OCI-LY1 (cell line): ENCODE measurements around the gene ZNF605.
A peak's percentile ranks its signal among the peaks of the same experiment; 100 is the strongest.

Source experiments
- H2AFZ ChIP-seq: fragments of 200-600 bp; sonication (generic), shearing (Covaris generic); 2 replicates; pipeline ENCODE4 v1.6.0; 2014; ENCODE audit warnings: antibody characterized with exemption, mild to moderate bottlenecking, low read length
- H3F3A ChIP-seq: fragments of 200-600 bp; sonication (generic), shearing (Covaris generic); 2 replicates; pipeline ENCODE4 v1.6.0; 2014; ENCODE audit warnings: mild to moderate bottlenecking, antibody characterized with exemption, low read length, moderate library complexity; ENCODE audit not compliant: insufficient read depth
- H3K27ac ChIP-seq: fragments of 200-600 bp; sonication (generic); 2 replicates; pipeline ENCODE4 v1.5.1; 2014; ENCODE audit warnings: low read length, mixed run types, mild to moderate bottlenecking, low read depth; ENCODE audit not compliant: poor library complexity, severe bottlenecking
- H3K27me3 ChIP-seq: fragments of 200-600 bp; sonication (generic); 2 replicates; pipeline ENCODE4 v1.6.0; 2014; ENCODE audit warnings: antibody characterized with exemption, mild to moderate bottlenecking, low read length, moderate library complexity; ENCODE audit not compliant: insufficient read depth
- H3K36me3 ChIP-seq: fragments of 200-600 bp; sonication (generic); 2 replicates; pipeline ENCODE4 v1.6.1; 2014; ENCODE audit warnings: mild to moderate bottlenecking, antibody characterized with exemption, low read length, moderate library complexity, mixed read lengths; ENCODE audit not compliant: insufficient read depth
- H3K4me1 ChIP-seq: fragments of 200-600 bp; sonication (generic); 2 replicates; pipeline ENCODE4 v1.5.1; 2014; ENCODE audit warnings: mild to moderate bottlenecking, low read length, moderate library complexity; ENCODE audit not compliant: insufficient read depth, severe bottlenecking
- H3K4me2 ChIP-seq: fragments of 200-600 bp; sonication (generic), shearing (Covaris generic); 2 replicates; pipeline ENCODE4 v1.6.1; 2014; ENCODE audit warnings: low read length
- H3K4me3 ChIP-seq: fragments of 200-600 bp; sonication (generic); 2 replicates; pipeline ENCODE4 v1.5.1; 2014; ENCODE audit warnings: low read length, low read depth, mild to moderate bottlenecking, mixed read lengths; ENCODE audit not compliant: poor library complexity, severe bottlenecking
- H3K79me2 ChIP-seq: fragments of 200-600 bp; shearing (Covaris generic); 2 replicates; pipeline ENCODE4 v1.6.1; 2016; ENCODE audit warnings: mixed run types, low read length, mixed read lengths; ENCODE audit not compliant: insufficient read depth
- H3K9ac ChIP-seq: fragments of 200-600 bp; sonication (generic), shearing (Covaris generic); 2 replicates; pipeline ENCODE4 v1.6.1; 2014; ENCODE audit warnings: mild to moderate bottlenecking, low read length, mixed read lengths
- H3K9me2 ChIP-seq: fragments of 200-600 bp; sonication (generic), shearing (Covaris generic); 2 replicates; pipeline ENCODE4 v1.6.1; 2014; ENCODE audit warnings: low read depth, mild to moderate bottlenecking, low read length, mixed read lengths
- H3K9me3 ChIP-seq: fragments of 200-600 bp; shearing (Covaris generic); 2 replicates; pipeline ENCODE4 v1.6.1; 2014; ENCODE audit warnings: low read length, mixed read lengths
- H4K20me1 ChIP-seq: fragments of 200-600 bp; sonication (generic), shearing (Covaris generic); 2 replicates; pipeline ENCODE4 v1.6.0; 2016; ENCODE audit warnings: mild to moderate bottlenecking, low read length; ENCODE audit not compliant: insufficient read depth
- EZH2 ChIP-seq: fragments of 200-600 bp; sonication (generic), shearing (Covaris generic); IDR thresholded peaks from 2 replicates; pipeline ENCODE4 v1.8.0; 2017; ENCODE audit warnings: borderline replicate concordance, mixed run types, mild to moderate bottlenecking, antibody characterized with exemption, low read length, moderate library complexity, mixed read lengths
- TF ChIP-seq, protein P1 (sequence below): fragments of 200-600 bp; sonication (generic), shearing (Covaris generic); IDR thresholded peaks from 2 replicates; pipeline ENCODE4 v1.5.1; 2017; ENCODE audit warnings: mild to moderate bottlenecking, antibody characterized with exemption, low read length, moderate library complexity, mixed read lengths

ZNF605 gene

DNA sequence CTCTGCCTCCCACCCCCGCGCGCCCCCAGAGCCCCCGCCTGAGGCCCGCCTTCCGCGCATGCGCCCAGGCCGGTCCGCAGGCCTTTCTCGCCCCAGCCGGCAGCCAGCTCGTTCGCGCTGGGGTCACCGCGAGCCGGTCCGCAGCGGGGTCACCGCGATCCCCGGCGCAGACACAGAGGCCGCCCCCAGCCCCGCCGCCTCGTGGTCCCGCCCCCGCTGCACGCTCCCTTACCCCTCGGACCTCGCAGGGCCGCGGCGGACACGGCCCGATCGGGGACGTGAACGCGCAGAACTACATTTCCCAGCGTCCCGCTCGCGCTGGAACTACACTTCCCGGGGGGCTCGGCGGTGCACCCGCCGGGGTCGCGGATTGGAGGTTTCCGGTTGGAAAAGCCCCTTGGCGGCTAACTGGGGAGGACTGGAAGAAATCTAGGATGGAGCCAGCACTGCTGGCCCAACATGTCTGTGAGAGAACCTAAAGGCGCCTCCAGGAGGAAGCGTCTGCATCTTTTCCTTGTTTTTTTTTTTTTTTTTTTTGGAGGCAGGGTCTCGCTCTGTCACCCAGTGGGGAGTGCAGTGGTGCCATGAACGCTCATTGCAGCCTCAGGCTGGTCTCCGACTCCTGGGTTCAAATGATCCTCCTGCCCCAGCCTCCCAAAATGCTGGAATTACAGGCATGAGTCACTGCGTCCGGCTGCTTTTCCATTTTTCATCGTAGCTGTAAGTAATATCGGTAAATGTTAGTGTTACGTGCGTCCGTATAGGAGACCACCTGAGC is at the start of gene ZNF605:
Gene ZNF605, minus strand, starts transcription at position 296 of the 778 bp plus-strand sequence. CDS start 10,671 bp downstream, outside the sequence.
- Histone ChIP-seq H3K27ac (peak within 1 kb of the TSS; percentile 20), H3K9me3 (peaks cover 19% of the 10 kb centered on the region)
- TF ChIP-seq EZH2: no peak
- TF ChIP-seq, protein P1, sequence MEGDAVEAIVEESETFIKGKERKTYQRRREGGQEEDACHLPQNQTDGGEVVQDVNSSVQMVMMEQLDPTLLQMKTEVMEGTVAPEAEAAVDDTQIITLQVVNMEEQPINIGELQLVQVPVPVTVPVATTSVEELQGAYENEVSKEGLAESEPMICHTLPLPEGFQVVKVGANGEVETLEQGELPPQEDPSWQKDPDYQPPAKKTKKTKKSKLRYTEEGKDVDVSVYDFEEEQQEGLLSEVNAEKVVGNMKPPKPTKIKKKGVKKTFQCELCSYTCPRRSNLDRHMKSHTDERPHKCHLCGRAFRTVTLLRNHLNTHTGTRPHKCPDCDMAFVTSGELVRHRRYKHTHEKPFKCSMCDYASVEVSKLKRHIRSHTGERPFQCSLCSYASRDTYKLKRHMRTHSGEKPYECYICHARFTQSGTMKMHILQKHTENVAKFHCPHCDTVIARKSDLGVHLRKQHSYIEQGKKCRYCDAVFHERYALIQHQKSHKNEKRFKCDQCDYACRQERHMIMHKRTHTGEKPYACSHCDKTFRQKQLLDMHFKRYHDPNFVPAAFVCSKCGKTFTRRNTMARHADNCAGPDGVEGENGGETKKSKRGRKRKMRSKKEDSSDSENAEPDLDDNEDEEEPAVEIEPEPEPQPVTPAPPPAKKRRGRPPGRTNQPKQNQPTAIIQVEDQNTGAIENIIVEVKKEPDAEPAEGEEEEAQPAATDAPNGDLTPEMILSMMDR: no peak

DNA sequence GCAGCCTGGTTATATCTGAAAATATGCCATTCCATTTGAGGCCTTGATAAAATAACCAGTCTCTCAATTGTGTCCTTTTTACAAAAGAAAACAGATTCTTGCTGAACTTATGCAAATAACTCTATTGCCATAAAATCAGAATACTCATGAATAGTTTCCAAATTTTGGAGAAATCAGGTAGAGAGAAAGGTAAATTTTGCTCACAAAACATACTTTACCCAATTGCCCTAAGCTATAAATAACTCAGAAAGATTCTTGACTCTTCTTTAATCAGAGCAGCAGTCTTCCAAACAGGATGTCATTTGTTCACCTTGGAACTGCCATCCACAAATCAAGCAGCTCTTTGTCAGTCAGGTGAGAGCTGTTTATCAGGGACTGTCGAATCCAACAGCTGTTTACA is 42.6 kb upstream of the ZNF605 start:
- Histone ChIP-seq H3K27ac (no peak overlapping the region), H3K4me2 (no peak overlapping the region), H3K36me3 (peaks cover 43% of the 10 kb centered on the region), H3K9me2 (no peaks in the 10 kb centered on the region), H3K9me3 (peaks cover 53% of the 10 kb centered on the region), H3F3A (no peaks in the 10 kb centered on the region), H4K20me1 (no peaks in the 10 kb centered on the region), H3K4me3 (no peak overlapping the region), H3K4me1 (no peaks in the 10 kb centered on the region), H3K27me3 (no peaks in the 10 kb centered on the region), H3K9ac (no peak overlapping the region), H2AFZ (no peak overlapping the region), H3K79me2 (peaks cover 15% of the 10 kb centered on the region)
- TF ChIP-seq, protein P1: no peak
- TF ChIP-seq EZH2: no peak

More for the DNA sequence above, at the start of gene ZNF605:
- peak within 1 kb of the TSS; percentile 91 for H3K9ac ChIP-seq
- no peaks in the 10 kb centered on the region; the same call in 1 of the 2 replicates for H3K36me3 ChIP-seq
- H2AFZ ChIP-seq: peak within 1 kb of the TSS; percentile 81; the same call in 1 of the 2 replicates
- H4K20me1 ChIP-seq: no peaks in the 10 kb centered on the region
- peaks cover 15% of the 10 kb centered on the region for H3K4me1 ChIP-seq
- no peaks in the 10 kb centered on the region for H3K27me3 ChIP-seq
- no peaks in the 10 kb centered on the region for H3F3A ChIP-seq
- no peaks in the 10 kb centered on the region for H3K9me2 ChIP-seq
- H3K4me3 ChIP-seq: peak within 1 kb of the TSS; percentile 96
- H3K4me2 ChIP-seq: peak within 1 kb of the TSS; percentile 97
- H3K79me2 ChIP-seq: no peaks in the 10 kb centered on the region

DNA sequence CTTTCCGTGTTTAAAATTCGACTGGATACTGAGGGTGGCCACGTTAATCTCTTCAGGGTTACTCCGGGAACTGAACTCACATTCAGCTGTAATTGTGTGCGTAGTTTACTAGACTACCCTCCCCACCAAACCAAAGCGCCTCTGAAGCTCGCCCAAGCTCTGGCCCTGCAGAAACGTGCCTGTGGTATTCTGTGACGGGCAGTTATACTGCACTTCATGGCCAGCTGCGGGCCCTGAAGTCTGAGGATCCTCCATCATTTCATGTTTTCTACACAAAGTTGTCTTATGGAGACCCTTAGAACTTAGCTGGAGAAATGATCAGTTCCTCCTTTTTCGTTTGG is 30.7 kb upstream of the ZNF605 start:
- H3K9me2 ChIP-seq: no peaks in the 10 kb centered on the region
- no peak overlapping the region; the same call in 1 of the 2 replicates for H2AFZ ChIP-seq
- H3K4me3 ChIP-seq: peak overlapping the region; percentile 90
- H4K20me1 ChIP-seq: no peaks in the 10 kb centered on the region
- peaks cover 13% of the 10 kb centered on the region for H3K9me3 ChIP-seq
- H3K9ac ChIP-seq: peak overlapping the region; percentile 90
- peak overlapping the region; percentile 91 for H3K4me2 ChIP-seq
- peaks cover 15% of the 10 kb centered on the region for H3K4me1 ChIP-seq
- no peaks in the 10 kb centered on the region for H3K27me3 ChIP-seq
- H3K27ac ChIP-seq: no peak overlapping the region
- H3K36me3 ChIP-seq: peaks cover 45% of the 10 kb centered on the region
- peaks cover 38% of the 10 kb centered on the region for H3K79me2 ChIP-seq
- no peak for TF ChIP-seq EZH2
- no peaks in the 10 kb centered on the region for H3F3A ChIP-seq
